ENCODE measurements around the gene RRAGC. TPM values are rescaled to one million over a fixed set of nuclear protein-coding genes. Genes with fewer than 3 reads are reported as not detected.
A peak's percentile ranks its signal among the peaks of the same experiment; 100 is the strongest.

The RRAGC gene
- total and polyA plus RNA-seq, 2 of the 13 experiments (the other 11 are each of a cell fraction or from before 2014, with no cell fraction given), result 7.6 to 8.0 TPM

DNA sequence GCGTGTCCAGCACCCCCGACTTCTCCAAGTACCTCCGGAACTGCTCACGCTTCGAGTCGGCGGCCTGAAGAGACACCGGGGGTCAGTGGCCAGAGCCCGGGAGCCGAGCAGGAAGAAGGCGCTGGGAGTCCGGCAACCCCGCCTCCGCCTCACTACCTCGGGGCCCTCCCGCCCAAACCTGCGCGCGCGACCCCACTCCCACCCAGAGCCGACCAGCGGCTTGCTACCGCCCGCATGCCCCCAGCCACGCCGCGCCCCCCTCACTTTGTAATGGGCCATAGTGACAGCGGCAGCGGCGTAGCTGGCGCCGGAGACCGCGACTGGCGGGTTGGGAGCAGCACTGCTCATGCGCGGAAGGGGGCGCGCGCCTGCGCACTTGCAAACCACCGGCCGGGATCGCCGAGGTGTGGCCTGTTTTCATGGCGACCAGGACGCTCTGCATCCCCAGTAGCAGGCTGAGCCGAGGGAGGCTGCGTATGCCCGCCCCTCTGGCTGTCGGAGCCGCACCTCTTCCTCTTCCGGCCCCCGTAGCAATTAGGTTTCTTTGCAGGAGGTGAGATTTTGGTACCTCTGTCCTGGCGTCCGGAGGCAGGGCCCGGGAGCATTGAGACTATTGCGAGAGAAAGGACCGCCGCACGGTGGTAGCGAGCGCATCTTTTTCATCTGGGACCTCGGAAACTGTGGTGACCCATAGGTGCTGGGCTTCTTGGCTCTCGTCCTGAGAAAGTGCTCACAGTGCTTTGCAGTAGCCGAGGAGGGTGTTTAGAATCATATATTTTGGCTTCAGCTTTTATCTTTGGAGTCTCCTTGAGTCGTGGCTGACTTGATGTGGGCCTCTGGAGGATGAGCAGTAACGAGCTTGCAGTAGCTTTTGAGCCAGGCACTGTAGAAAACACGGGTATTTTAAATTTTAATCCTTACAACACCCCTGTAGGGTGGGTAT lies 13.7 kb upstream of the RRAGC start, which contains the start of gene MYCBP (continued):
- TF ChIP-seq, protein P1, sequence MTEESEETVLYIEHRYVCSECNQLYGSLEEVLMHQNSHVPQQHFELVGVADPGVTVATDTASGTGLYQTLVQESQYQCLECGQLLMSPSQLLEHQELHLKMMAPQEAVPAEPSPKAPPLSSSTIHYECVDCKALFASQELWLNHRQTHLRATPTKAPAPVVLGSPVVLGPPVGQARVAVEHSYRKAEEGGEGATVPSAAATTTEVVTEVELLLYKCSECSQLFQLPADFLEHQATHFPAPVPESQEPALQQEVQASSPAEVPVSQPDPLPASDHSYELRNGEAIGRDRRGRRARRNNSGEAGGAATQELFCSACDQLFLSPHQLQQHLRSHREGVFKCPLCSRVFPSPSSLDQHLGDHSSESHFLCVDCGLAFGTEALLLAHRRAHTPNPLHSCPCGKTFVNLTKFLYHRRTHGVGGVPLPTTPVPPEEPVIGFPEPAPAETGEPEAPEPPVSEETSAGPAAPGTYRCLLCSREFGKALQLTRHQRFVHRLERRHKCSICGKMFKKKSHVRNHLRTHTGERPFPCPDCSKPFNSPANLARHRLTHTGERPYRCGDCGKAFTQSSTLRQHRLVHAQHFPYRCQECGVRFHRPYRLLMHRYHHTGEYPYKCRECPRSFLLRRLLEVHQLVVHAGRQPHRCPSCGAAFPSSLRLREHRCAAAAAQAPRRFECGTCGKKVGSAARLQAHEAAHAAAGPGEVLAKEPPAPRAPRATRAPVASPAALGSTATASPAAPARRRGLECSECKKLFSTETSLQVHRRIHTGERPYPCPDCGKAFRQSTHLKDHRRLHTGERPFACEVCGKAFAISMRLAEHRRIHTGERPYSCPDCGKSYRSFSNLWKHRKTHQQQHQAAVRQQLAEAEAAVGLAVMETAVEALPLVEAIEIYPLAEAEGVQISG (CRISPR knock-in tag; IDR thresholded peaks at IDR 0.05), result peak; percentile 79
- TF ChIP-seq, protein P2, sequence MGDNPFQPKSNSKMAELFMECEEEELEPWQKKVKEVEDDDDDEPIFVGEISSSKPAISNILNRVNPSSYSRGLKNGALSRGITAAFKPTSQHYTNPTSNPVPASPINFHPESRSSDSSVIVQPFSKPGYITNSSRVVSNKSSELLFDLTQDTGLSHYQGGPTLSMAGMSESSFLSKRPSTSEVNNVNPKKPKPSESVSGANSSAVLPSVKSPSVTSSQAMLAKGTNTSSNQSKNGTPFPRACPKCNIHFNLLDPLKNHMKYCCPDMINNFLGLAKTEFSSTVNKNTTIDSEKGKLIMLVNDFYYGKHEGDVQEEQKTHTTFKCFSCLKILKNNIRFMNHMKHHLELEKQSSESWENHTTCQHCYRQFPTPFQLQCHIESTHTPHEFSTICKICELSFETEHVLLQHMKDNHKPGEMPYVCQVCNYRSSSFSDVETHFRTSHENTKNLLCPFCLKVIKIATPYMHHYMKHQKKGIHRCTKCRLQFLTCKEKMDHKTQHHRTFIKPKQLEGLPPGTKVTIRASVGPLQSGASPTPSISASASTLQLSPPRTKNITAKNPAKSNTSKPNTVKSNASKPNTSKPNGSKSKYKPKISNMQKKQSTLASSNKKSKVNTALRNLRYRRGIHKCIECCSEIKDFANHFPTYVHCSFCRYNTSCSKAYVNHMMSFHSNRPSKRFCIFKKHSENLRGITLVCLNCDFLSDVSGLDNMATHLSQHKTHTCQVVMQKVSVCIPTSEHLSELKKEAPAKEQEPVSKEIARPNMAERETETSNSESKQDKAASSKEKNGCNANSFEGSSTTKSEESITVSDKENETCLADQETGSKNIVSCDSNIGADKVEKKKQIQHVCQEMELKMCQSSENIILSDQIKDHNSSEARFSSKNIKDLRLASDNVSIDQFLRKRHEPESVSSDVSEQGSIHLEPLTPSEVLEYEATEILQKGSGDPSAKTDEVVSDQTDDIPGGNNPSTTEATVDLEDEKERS (CRISPR knock-in tag; IDR thresholded peaks at IDR 0.05), result 0 out of 2 replicates have a peak, but pooled peaks have one; percentile 29
- TF ChIP-seq, protein P3, sequence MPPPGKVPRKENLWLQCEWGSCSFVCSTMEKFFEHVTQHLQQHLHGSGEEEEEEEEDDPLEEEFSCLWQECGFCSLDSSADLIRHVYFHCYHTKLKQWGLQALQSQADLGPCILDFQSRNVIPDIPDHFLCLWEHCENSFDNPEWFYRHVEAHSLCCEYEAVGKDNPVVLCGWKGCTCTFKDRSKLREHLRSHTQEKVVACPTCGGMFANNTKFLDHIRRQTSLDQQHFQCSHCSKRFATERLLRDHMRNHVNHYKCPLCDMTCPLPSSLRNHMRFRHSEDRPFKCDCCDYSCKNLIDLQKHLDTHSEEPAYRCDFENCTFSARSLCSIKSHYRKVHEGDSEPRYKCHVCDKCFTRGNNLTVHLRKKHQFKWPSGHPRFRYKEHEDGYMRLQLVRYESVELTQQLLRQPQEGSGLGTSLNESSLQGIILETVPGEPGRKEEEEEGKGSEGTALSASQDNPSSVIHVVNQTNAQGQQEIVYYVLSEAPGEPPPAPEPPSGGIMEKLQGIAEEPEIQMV (CRISPR knock-in tag; IDR thresholded peaks at IDR 0.05; ENCODE audit: low read depth), result no peak
- TF ChIP-seq MAFF (IDR thresholded peaks at IDR 0.05; ENCODE audit: low read depth, low read length), result no peak
- TF ChIP-seq, protein P4, sequence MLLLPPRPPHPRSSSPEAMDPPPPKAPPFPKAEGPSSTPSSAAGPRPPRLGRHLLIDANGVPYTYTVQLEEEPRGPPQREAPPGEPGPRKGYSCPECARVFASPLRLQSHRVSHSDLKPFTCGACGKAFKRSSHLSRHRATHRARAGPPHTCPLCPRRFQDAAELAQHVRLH (CRISPR knock-in tag; IDR thresholded peaks at IDR 0.05; ENCODE audit: borderline replicate concordance, low read depth), result peak; percentile 20; the same call in 1 of the 2 replicates
- TF ChIP-seq KMT2B (CRISPR knock-in tag; IDR thresholded peaks at IDR 0.05), result peak; percentile 82
- TF ChIP-seq HNRNPL (IDR thresholded peaks at IDR 0.05; ENCODE audit: low read depth, low read length), result no peak
- TF ChIP-seq JUNB (CRISPR knock-in tag; IDR thresholded peaks at IDR 0.05; ENCODE audit: borderline replicate concordance), result no peak
- TF ChIP-seq SP2 (CRISPR knock-in tag; IDR thresholded peaks at IDR 0.05), result peak; percentile 91
- TF ChIP-seq, protein P5, sequence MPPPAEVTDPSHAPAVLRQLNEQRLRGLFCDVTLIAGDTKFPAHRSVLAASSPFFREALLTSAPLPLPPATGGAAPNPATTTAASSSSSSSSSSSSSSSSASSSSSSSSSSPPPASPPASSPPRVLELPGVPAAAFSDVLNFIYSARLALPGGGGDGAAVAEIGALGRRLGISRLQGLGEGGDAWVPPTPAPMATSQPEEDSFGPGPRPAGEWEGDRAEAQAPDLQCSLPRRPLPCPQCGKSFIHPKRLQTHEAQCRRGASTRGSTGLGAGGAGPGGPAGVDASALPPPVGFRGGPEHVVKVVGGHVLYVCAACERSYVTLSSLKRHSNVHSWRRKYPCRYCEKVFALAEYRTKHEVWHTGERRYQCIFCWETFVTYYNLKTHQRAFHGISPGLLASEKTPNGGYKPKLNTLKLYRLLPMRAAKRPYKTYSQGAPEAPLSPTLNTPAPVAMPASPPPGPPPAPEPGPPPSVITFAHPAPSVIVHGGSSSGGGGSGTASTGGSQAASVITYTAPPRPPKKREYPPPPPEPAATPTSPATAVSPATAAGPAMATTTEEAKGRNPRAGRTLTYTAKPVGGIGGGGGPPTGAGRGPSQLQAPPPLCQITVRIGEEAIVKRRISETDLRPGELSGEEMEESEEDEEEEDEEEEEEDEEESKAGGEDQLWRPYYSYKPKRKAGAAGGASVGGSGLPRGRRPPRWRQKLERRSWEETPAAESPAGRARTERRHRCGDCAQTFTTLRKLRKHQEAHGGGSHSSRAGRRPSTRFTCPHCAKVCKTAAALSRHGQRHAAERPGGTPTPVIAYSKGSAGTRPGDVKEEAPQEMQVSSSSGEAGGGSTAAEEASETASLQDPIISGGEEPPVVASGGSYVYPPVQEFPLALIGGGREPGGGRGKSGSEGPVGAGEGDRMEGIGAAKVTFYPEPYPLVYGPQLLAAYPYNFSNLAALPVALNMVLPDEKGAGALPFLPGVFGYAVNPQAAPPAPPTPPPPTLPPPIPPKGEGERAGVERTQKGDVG (CRISPR knock-in tag; IDR thresholded peaks at IDR 0.05; ENCODE audit: borderline replicate concordance), result peak; percentile 75; the same call in 1 of the 2 replicates
- peak; percentile 16; the same call in 1 of the 2 replicates for TF ChIP-seq KDM4B (CRISPR knock-in tag; IDR thresholded peaks at IDR 0.05)
- peak; percentile 96 for TF ChIP-seq KDM2A (CRISPR knock-in tag; IDR thresholded peaks at IDR 0.05; ENCODE audit: borderline replicate concordance, low read depth)
- peak; percentile 38; the same call in 1 of the 2 replicates for TF ChIP-seq ZNF788 (CRISPR knock-in tag; IDR thresholded peaks at IDR 0.05; ENCODE audit: borderline replicate concordance)
- peak; percentile 96 for TF ChIP-seq AGO2 (optimal IDR thresholded peaks at IDR 0.05; ENCODE audit: low read depth, low read length)
